ENCODE measurements around the gene ARHGAP5.

Gene ARHGAP5

DNA sequence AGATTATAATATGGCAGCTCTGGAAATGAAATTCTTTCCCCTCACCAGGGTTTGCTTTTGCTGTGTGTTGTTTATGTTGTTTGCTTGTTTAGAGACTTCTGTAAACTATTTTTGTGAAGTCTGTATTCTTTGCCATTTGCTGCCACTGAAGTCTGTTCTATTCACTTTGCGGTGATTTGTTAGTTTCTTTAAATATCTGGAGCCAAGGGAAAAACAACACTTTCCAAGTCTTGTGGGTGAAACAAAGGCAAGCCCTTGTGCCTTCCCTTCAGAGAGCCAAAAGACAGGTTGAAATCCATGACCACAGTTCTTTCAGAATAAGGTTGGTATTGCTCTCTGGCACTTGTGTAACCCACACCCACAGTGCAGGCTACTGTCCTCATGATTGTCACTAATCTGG is 65.2 kb downstream of the ARHGAP5 start (continued):
- TF ChIP-seq, protein P1, sequence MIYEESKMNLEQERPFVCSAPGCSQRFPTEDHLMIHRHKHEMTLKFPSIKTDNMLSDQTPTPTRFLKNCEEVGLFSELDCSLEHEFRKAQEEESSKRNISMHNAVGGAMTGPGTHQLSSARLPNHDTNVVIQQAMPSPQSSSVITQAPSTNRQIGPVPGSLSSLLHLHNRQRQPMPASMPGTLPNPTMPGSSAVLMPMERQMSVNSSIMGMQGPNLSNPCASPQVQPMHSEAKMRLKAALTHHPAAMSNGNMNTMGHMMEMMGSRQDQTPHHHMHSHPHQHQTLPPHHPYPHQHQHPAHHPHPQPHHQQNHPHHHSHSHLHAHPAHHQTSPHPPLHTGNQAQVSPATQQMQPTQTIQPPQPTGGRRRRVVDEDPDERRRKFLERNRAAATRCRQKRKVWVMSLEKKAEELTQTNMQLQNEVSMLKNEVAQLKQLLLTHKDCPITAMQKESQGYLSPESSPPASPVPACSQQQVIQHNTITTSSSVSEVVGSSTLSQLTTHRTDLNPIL (CRISPR knock-in tag; IDR thresholded peaks at IDR 0.05; ENCODE audit: low read depth): no peak

DNA sequence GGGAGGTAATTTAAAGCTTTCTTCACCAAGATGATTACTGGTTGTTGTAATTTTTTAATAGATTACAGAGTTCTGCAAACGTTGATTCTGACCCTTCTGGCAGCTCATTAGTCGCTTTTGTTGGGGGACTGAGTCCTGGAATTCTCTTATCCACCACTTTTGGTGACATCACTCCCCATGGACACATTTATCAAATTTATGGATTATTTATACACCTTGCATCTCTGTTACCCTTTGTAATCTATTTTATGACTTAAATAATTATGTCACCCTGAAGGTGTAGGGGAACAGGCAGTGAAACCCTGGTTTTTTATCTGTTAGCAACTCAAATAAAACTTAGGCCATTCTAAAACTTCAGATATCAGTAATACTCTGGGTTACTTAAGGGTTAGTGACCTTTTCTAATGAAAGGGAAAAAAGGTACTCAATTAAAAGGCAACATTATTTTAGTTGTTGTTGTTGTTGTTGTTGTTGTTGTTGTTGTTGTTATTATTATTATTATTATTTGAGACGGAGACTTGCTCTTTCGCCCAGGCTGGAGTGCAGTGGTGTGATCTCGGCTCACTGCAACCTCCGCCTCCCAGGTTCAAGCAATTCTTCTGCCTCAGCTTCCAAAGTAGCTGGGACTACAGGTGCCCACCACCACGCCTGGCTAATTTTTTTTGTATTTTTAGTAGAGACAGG is 65.8 kb downstream of the ARHGAP5 start:
- no peak for ATAC-seq
- no peak for TF ChIP-seq TCF4 (CRISPR knock-in tag; IDR thresholded peaks at IDR 0.05; ENCODE audit: borderline replicate concordance)
- no peak for TF ChIP-seq RARB (CRISPR knock-in tag; IDR thresholded peaks at IDR 0.05)
- TF ChIP-seq, protein P2, sequence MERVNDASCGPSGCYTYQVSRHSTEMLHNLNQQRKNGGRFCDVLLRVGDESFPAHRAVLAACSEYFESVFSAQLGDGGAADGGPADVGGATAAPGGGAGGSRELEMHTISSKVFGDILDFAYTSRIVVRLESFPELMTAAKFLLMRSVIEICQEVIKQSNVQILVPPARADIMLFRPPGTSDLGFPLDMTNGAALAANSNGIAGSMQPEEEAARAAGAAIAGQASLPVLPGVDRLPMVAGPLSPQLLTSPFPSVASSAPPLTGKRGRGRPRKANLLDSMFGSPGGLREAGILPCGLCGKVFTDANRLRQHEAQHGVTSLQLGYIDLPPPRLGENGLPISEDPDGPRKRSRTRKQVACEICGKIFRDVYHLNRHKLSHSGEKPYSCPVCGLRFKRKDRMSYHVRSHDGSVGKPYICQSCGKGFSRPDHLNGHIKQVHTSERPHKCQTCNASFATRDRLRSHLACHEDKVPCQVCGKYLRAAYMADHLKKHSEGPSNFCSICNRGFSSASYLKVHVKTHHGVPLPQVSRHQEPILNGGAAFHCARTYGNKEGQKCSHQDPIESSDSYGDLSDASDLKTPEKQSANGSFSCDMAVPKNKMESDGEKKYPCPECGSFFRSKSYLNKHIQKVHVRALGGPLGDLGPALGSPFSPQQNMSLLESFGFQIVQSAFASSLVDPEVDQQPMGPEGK (CRISPR knock-in tag; IDR thresholded peaks at IDR 0.05; ENCODE audit: borderline replicate concordance): no peak
- TF ChIP-seq SNAI2 (CRISPR knock-in tag; IDR thresholded peaks at IDR 0.05): no peak
- no peak for TF ChIP-seq ISL1 (CRISPR knock-in tag; IDR thresholded peaks at IDR 0.05)
- no peak for TF ChIP-seq ZFP3 (CRISPR knock-in tag; IDR thresholded peaks at IDR 0.05)
- TF ChIP-seq CSDC2 (CRISPR knock-in tag; IDR thresholded peaks at IDR 0.05): no peak
- TF ChIP-seq ESRRG (CRISPR knock-in tag; IDR thresholded peaks at IDR 0.05): no peak
- TF ChIP-seq GLIS3 (CRISPR knock-in tag; IDR thresholded peaks at IDR 0.05): no peak
- TF ChIP-seq ZNF565 (CRISPR knock-in tag; conservative IDR thresholded peaks at IDR 0.05; ENCODE audit: low read depth): no peak
- no peak for TF ChIP-seq ZC3H10 (CRISPR knock-in tag; IDR thresholded peaks at IDR 0.05)
- no peak for TF ChIP-seq ZNF70 (CRISPR knock-in tag; IDR thresholded peaks at IDR 0.05)
- no peak for TF ChIP-seq TOX (CRISPR knock-in tag; IDR thresholded peaks at IDR 0.05; ENCODE audit: borderline replicate concordance)
- no peak for TF ChIP-seq OSR1 (CRISPR knock-in tag; IDR thresholded peaks at IDR 0.05)
- TF ChIP-seq, protein P3, sequence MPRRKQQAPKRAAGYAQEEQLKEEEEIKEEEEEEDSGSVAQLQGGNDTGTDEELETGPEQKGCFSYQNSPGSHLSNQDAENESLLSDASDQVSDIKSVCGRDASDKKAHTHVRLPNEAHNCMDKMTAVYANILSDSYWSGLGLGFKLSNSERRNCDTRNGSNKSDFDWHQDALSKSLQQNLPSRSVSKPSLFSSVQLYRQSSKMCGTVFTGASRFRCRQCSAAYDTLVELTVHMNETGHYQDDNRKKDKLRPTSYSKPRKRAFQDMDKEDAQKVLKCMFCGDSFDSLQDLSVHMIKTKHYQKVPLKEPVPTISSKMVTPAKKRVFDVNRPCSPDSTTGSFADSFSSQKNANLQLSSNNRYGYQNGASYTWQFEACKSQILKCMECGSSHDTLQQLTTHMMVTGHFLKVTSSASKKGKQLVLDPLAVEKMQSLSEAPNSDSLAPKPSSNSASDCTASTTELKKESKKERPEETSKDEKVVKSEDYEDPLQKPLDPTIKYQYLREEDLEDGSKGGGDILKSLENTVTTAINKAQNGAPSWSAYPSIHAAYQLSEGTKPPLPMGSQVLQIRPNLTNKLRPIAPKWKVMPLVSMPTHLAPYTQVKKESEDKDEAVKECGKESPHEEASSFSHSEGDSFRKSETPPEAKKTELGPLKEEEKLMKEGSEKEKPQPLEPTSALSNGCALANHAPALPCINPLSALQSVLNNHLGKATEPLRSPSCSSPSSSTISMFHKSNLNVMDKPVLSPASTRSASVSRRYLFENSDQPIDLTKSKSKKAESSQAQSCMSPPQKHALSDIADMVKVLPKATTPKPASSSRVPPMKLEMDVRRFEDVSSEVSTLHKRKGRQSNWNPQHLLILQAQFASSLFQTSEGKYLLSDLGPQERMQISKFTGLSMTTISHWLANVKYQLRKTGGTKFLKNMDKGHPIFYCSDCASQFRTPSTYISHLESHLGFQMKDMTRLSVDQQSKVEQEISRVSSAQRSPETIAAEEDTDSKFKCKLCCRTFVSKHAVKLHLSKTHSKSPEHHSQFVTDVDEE (CRISPR knock-in tag; IDR thresholded peaks at IDR 0.05): no peak
- TF ChIP-seq, protein P4, sequence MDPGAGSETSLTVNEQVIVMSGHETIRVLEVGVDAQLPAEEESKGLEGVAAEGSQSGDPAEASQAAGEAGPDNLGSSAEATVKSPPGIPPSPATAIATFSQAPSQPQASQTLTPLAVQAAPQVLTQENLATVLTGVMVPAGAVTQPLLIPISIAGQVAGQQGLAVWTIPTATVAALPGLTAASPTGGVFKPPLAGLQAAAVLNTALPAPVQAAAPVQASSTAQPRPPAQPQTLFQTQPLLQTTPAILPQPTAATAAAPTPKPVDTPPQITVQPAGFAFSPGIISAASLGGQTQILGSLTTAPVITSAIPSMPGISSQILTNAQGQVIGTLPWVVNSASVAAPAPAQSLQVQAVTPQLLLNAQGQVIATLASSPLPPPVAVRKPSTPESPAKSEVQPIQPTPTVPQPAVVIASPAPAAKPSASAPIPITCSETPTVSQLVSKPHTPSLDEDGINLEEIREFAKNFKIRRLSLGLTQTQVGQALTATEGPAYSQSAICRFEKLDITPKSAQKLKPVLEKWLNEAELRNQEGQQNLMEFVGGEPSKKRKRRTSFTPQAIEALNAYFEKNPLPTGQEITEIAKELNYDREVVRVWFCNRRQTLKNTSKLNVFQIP (CRISPR knock-in tag; IDR thresholded peaks at IDR 0.05; ENCODE audit: borderline replicate concordance, low read depth): no peak
- no peak for TF ChIP-seq ZFP30 (CRISPR knock-in tag; IDR thresholded peaks at IDR 0.05)
- no peak for TF ChIP-seq BACH2 (CRISPR knock-in tag; IDR thresholded peaks at IDR 0.05; ENCODE audit: borderline replicate concordance)
- TF ChIP-seq ARNTL (CRISPR knock-in tag; IDR thresholded peaks at IDR 0.05; ENCODE audit: borderline replicate concordance, low read depth): no peak
- TF ChIP-seq, protein P1 (CRISPR knock-in tag; IDR thresholded peaks at IDR 0.05; ENCODE audit: low read depth): no peak

DNA sequence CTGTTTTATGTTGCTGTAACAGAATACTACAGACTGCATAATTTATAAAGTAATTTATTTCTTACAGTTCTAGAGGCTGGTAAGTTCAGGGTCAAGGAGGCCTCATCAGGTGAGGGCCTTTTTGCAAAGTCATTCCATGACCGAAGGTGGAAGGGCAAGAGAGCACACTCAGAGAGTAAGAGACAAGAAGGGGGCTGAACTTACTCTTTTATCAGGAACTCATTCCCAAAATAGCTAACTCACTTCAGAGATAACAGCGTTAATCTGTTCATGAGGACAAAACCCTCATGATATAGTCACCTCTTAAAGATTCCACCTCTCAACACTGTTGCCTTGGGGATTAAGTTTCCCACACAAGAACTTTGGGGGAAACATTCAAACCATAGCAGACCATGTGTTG is 73.3 kb downstream of the ARHGAP5 start:
- no peak for ATAC-seq
- TF ChIP-seq ZNF565 (CRISPR knock-in tag; conservative IDR thresholded peaks at IDR 0.05; ENCODE audit: low read depth) (no peak), BACH2 (CRISPR knock-in tag; IDR thresholded peaks at IDR 0.05; ENCODE audit: borderline replicate concordance) (no peak), ZC3H10 (CRISPR knock-in tag; IDR thresholded peaks at IDR 0.05) (no peak), CSDC2 (CRISPR knock-in tag; IDR thresholded peaks at IDR 0.05) (no peak)
- TF ChIP-seq, protein P3 (CRISPR knock-in tag; IDR thresholded peaks at IDR 0.05): no peak

All from SK-N-SH treated with all-trans-retinoic acid at 6 μM for 48 hours (cell line).